Germinal center (tissue), 1 donor: Measurements from ENCODE around the gene KLF4.

Source experiments
- DNase-seq: peaks from one replicate; pipeline ENCODE4 v3.0.0; 2012; ENCODE audit warnings: mixed read lengths, low spot score

The KLF4 gene

GRCh38 chr9:107487521-107488374 lies 1.8 kb downstream of the KLF4 start:
- DNase-seq, result peak; percentile 40

- DNase-seq, result no peak
These were observed 2.7 kb downstream of the KLF4 start for GRCh38 chr9:107486674-107487520.

GRCh38 chr9:107485458-107486043 lies 4.0 kb downstream of the KLF4 start:
- DNase-seq, result no peak

GRCh38 chr9:107484117-107484723 lies 5.3 kb downstream of the KLF4 start:
- no peak for DNase-seq

- no peak for DNase-seq
These were observed 5.9 kb downstream of the KLF4 start for GRCh38 chr9:107483666-107484065.

- no peak for DNase-seq
These were observed 8.5 kb downstream of the KLF4 start for GRCh38 chr9:107481035-107481434.

GRCh38 chr9:107480386-107480789 lies 9.2 kb downstream of the KLF4 start:
- no peak for DNase-seq

GRCh38 chr9:107478805-107479204 lies 10.8 kb downstream of the KLF4 start:
- DNase-seq, result no peak

GRCh38 chr9:107474124-107474523 lies 15.4 kb downstream of the KLF4 start:
- DNase-seq, result no peak

GRCh38 chr9:107472581-107473340 lies 16.8 kb downstream of the KLF4 start:
- DNase-seq, result no peak

GRCh38 chr9:107471552-107471951 lies 18.0 kb downstream of the KLF4 start:
- no peak for DNase-seq

- DNase-seq, result no peak
These were observed 22.2 kb downstream of the KLF4 start for GRCh38 chr9:107467416-107467815.

- DNase-seq, result no peak
These were observed 22.7 kb downstream of the KLF4 start for GRCh38 chr9:107466826-107467225.

- peak; percentile 55 for DNase-seq
These were observed 23.8 kb downstream of the KLF4 start for GRCh38 chr9:107465467-107466451.

- DNase-seq, result no peak
These were observed 25.1 kb downstream of the KLF4 start for GRCh38 chr9:107464516-107464915.

GRCh38 chr9:107462691-107463090 lies 26.9 kb downstream of the KLF4 start:
- no peak for DNase-seq

GRCh38 chr9:107460153-107461023 lies 29.2 kb downstream of the KLF4 start:
- DNase-seq, result no peak

- no peak for DNase-seq
These were observed 34.0 kb downstream of the KLF4 start for GRCh38 chr9:107455425-107456135.

GRCh38 chr9:107453479-107453878 lies 36.1 kb downstream of the KLF4 start:
- DNase-seq, result no peak
